ENCODE data around the gene DDX3X.

GRCh38 chrX:41384051-41384705 is 50.2 kb downstream of the DDX3X start:
- TF ChIP-seq, protein P1, sequence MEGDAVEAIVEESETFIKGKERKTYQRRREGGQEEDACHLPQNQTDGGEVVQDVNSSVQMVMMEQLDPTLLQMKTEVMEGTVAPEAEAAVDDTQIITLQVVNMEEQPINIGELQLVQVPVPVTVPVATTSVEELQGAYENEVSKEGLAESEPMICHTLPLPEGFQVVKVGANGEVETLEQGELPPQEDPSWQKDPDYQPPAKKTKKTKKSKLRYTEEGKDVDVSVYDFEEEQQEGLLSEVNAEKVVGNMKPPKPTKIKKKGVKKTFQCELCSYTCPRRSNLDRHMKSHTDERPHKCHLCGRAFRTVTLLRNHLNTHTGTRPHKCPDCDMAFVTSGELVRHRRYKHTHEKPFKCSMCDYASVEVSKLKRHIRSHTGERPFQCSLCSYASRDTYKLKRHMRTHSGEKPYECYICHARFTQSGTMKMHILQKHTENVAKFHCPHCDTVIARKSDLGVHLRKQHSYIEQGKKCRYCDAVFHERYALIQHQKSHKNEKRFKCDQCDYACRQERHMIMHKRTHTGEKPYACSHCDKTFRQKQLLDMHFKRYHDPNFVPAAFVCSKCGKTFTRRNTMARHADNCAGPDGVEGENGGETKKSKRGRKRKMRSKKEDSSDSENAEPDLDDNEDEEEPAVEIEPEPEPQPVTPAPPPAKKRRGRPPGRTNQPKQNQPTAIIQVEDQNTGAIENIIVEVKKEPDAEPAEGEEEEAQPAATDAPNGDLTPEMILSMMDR (IDR thresholded peaks at IDR 0.05), result no peak
- no peak for TF ChIP-seq POLR2A (IDR thresholded peaks at IDR 0.05)

All from lower leg skin (tissue), 3 donors.